ENCODE results near the gene NELFB. TPM values are rescaled to one million over a fixed set of nuclear protein-coding genes. Genes with fewer than 3 reads are reported as not detected.
"Not testable (repeated sequence)": the region's sequence is repeated elsewhere in the genome, so short reads cannot be mapped to it uniquely, and the experiment has no call there.

The NELFB gene
- total and polyA plus RNA-seq, 5 donors from 2014 or later: 22.3 to 46.4 (median 24.1) TPM

DNA sequence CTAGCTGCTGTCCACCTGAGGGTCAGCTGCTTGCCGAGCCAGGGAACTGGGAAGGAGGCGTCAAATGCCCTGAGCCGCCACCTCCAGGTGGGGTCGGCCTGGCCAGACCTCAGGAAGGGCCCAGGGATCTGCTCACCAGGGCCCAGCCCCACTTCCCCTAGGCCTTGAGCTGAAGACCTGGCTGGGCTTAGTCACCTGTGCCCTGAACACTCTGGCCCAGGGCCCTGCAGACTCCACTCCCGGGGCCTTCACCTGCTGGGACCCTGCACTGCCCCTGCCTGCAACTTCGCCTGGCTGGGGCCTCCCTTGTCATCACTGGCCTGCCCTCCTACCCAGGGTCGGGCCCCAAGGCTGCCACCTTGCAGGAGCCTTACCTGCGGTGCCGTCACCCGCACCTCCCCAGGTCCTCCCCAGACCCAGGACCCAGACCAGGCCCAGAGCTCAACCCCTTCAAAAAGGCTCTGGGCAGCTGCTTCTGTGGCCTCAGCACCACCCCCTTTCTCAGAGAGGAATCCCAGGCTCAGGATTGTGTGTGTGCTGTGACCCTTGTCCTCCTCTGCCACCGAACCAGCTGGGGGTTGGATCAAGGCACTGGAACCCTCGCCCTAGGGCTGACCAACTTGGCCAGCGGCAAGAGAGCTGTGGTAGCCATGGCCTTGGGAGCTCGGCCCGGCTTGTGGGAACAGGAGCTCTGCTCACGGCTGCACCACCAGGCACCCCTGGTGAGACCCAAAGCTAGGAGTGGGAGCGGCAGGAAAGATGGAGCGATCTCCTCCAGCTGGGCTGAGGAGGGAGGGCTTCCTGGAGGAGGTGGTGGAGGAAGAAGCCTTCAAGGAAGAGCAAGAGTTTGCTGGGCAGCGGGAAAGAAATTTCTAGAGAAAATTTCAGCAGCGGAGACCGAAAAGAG is 1.2 kb upstream of the NELFB start:
- Histone ChIP-seq H3K36me3 (ENCODE audit: control insufficient read depth, insufficient read depth, low read length) (peaks cover 8% of the 10 kb centered on the region), H3K4me3 (ENCODE audit: low read depth, low read length) (no peak overlapping the region), H3K27ac (ENCODE audit: insufficient read depth, low read length, poor library complexity, severe bottlenecking) (no peak overlapping the region), H3K4me1 (ENCODE audit: control insufficient read depth, insufficient read depth, low read length, poor library complexity, severe bottlenecking) (peaks cover 27% of the 10 kb centered on the region), H3K9me3 (ENCODE audit: control insufficient read depth in 2 of 2, low read length in 2 of 2) (no peaks in the 10 kb centered on the region), H3K27me3 (ENCODE audit: control insufficient read depth, insufficient read depth, low read length) (no peaks in the 10 kb centered on the region)
- Mint-ChIP-seq H3K27ac (peak overlapping the region in 1 of 3 donors; percentile 46), H3K27me3 (no peaks in the 10 kb centered on the region), H3K9me3 (no peaks in the 10 kb centered on the region), H3K36me3 (peaks cover 2% of the 10 kb centered on the region), H3K4me1 (peaks cover 0 to 23% (median 3%) of the 10 kb centered on the region in 4 donors), H3K4me3 (peak overlapping the region; percentile 77 to 96 (median 88))
- DNase-seq: no peak
- no peak for ATAC-seq (ENCODE audit: low read depth in 2 of 2)

DNA sequence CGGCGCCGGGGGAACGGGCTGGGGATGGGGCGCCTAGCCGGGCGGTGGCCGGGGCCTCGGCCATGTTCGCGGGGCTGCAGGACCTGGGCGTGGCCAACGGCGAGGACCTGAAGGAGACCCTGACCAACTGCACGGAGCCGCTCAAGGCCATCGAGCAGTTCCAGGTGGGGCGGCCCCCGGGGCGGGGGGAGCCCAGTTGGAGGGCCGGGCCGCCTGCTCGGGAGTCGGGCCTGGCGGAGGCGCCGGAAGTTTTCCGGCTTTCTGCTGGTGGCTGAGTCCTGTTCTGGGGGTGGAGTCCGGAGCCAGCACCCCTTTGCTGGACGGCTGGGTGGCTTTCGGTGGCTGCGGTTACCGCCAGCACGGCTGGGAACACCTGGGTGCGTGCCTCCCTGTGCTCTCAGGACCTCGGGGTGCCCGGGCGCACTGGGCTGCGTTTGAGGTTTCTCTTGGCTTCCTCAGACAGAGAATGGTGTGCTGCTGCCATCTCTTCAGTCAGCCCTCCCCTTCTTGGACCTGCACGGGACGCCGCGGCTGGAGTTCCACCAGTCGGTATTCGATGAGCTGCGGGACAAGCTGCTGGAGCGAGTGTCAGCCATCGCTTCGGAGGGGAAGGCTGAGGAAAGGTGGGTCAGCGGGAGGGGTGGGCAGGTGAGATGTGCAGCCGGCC is 454 bp downstream of the NELFB start:
- Mint-ChIP-seq H3K27me3 (no peaks in the 10 kb centered on the region), H3K9me3 (no peaks in the 10 kb centered on the region), H3K27ac (peak overlapping the region; percentile 67 to 76 (median 76)), H3K4me3 (peak overlapping the region; percentile 84 to 97 (median 91)), H3K36me3 (peaks cover 7% of the 10 kb centered on the region), H3K4me1 (peaks cover 0 to 26% (median 3%) of the 10 kb centered on the region in 4 donors)
- Histone ChIP-seq H3K9me3 (ENCODE audit: control insufficient read depth in 2 of 2, low read length in 2 of 2) (no peaks in the 10 kb centered on the region), H3K4me3 (ENCODE audit: low read depth, low read length) (peak overlapping the region; percentile 53), H3K27ac (ENCODE audit: insufficient read depth, low read length, poor library complexity, severe bottlenecking) (peak overlapping the region; percentile 63), H3K4me1 (ENCODE audit: control insufficient read depth, insufficient read depth, low read length, poor library complexity, severe bottlenecking) (peaks cover 27% of the 10 kb centered on the region), H3K27me3 (ENCODE audit: control insufficient read depth, insufficient read depth, low read length) (no peaks in the 10 kb centered on the region), H3K36me3 (ENCODE audit: control insufficient read depth, insufficient read depth, low read length) (peaks cover 12% of the 10 kb centered on the region)
- ATAC-seq (ENCODE audit: low read depth in 2 of 2) (no peak), DNase-seq (peak in 1 of 3 donors; percentile 50)

DNA sequence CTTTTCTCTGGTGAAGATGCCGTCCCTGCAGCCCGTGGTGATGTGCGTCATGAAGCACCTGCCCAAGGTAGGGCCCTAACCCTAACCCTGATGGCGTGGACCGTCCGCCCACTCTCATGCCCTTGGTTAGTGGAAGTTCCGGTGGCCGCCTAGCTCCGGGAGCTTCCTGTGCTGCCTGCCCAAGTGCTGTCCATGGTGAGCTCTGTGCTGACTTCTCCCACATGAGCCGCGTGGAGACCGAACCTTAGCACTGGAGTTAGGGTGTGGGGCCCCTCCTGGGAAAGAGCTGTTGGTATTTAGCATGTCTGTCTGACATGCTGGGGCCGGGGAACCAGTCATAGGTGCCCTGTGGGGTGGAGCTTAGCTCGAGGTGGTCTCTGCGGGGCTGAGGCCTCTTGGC is 1.2 kb downstream of the NELFB start:
- ATAC-seq (ENCODE audit: low read depth in 2 of 2) (no peak), DNase-seq (no peak)
- H3K27me3 Mint-ChIP-seq: no peaks in the 10 kb centered on the region
- no peaks in the 10 kb centered on the region for H3K9me3 Mint-ChIP-seq
- peaks cover 27% of the 10 kb centered on the region for H3K4me1 ChIP-seq (ENCODE audit: control insufficient read depth, insufficient read depth, low read length, poor library complexity, severe bottlenecking)
- peak overlapping the region; percentile 53 for H3K4me3 ChIP-seq (ENCODE audit: low read depth, low read length)
- H3K27me3 ChIP-seq (ENCODE audit: control insufficient read depth, insufficient read depth, low read length): no peaks in the 10 kb centered on the region
- peaks cover 7% of the 10 kb centered on the region for H3K36me3 Mint-ChIP-seq
- H3K27ac ChIP-seq (ENCODE audit: insufficient read depth, low read length, poor library complexity, severe bottlenecking): no peak overlapping the region
- H3K36me3 ChIP-seq (ENCODE audit: control insufficient read depth, insufficient read depth, low read length): peaks cover 12% of the 10 kb centered on the region
- peaks cover 0 to 26% (median 3%) of the 10 kb centered on the region in 4 donors for H3K4me1 Mint-ChIP-seq
- H3K9me3 ChIP-seq (ENCODE audit: control insufficient read depth in 2 of 2, low read length in 2 of 2): no peaks in the 10 kb centered on the region
- peak overlapping the region; percentile 18 to 92 (median 85) for H3K4me3 Mint-ChIP-seq
- H3K27ac Mint-ChIP-seq: peak overlapping the region in 1 of 3 donors; percentile 67

DNA sequence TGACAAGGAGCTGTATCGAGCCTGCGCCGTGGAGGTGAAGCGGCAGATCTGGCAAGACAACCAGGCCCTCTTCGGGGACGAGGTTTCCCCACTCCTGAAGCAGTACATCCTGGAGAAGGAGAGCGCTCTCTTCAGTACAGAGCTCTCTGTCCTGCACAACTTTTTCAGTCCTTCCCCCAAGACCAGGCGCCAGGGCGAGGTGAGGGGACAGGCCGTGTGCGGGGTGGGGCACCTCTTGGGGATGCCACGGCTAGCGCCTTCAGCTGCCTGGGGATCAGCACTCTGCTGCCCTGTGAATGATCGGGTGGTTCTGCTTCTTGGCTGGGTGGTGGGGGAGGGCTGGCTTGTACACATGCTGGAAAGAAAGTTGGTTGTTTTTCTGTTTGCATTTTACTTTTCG is 1.7 kb downstream of the NELFB start:
- Histone ChIP-seq H3K9me3 (ENCODE audit: control insufficient read depth in 2 of 2, low read length in 2 of 2) (no peaks in the 10 kb centered on the region), H3K27ac (ENCODE audit: insufficient read depth, low read length, poor library complexity, severe bottlenecking) (no peak overlapping the region), H3K27me3 (ENCODE audit: control insufficient read depth, insufficient read depth, low read length) (no peaks in the 10 kb centered on the region), H3K4me3 (ENCODE audit: low read depth, low read length) (no peak overlapping the region), H3K4me1 (ENCODE audit: control insufficient read depth, insufficient read depth, low read length, poor library complexity, severe bottlenecking) (peaks cover 27% of the 10 kb centered on the region), H3K36me3 (ENCODE audit: control insufficient read depth, insufficient read depth, low read length) (peaks cover 12% of the 10 kb centered on the region)
- H3K9me3 Mint-ChIP-seq: no peaks in the 10 kb centered on the region
- peak overlapping the region in 1 of 3 donors; percentile 11 for H3K27ac Mint-ChIP-seq
- peak overlapping the region; percentile 18 to 92 (median 85) for H3K4me3 Mint-ChIP-seq
- H3K27me3 Mint-ChIP-seq: no peaks in the 10 kb centered on the region
- DNase-seq (no peak), ATAC-seq (ENCODE audit: low read depth in 2 of 2) (no peak)
- peaks cover 11% of the 10 kb centered on the region for H3K36me3 Mint-ChIP-seq
- H3K4me1 Mint-ChIP-seq: peaks cover 0 to 30% (median 4%) of the 10 kb centered on the region in 4 donors

DNA sequence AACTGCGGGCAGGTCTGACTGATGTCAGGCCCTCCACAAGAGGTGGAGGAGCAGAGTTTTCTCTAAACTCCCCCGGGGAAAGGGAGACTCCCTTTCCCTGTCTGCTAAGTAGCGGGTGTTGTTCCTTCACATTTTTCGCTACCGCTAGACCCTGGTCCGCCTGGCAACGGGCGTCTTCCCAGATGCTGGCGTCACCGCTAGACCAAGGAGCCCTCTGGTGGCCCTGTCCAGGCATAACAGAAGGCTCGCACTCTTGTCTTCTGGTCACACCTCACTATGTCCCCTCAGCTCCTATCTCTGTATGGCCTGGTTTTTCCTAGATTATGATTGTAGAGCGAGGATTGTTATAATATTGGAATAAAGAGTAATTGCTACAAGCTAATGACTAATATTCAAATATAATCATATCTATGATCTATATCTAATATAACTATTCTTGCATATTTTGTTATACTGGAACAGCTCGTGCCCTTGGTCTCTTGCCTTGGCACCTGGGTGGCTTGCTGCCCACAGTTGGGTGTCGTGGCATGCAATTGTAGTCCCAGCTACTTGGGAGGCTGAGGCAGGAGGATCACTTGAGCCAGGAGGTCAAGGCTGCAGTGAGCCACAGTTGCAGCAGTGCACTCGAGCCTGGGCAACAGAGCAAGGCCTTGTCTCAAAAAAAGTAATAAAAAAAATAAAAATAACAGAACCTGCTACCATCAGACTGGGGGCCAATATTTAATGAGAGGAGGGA is 7.2 kb downstream of the NELFB start:
- H3K4me1 ChIP-seq (ENCODE audit: control insufficient read depth, insufficient read depth, low read length, poor library complexity, severe bottlenecking); H3K9me3 Mint-ChIP-seq; H3K27me3 ChIP-seq (ENCODE audit: control insufficient read depth, insufficient read depth, low read length); DNase-seq; H3K9me3 ChIP-seq (ENCODE audit: control insufficient read depth in 2 of 2, low read length in 2 of 2); ATAC-seq (ENCODE audit: low read depth in 2 of 2); H3K27ac ChIP-seq (ENCODE audit: insufficient read depth, low read length, poor library complexity, severe bottlenecking); H3K4me3 Mint-ChIP-seq; H3K4me1 Mint-ChIP-seq; H3K27ac Mint-ChIP-seq; H3K4me3 ChIP-seq (ENCODE audit: low read depth, low read length); H3K27me3 Mint-ChIP-seq: not testable (repeated sequence)
- H3K36me3 ChIP-seq (ENCODE audit: control insufficient read depth, insufficient read depth, low read length): peaks cover 30% of the 10 kb centered on the region
- H3K36me3 Mint-ChIP-seq: peaks cover 12% of the 10 kb centered on the region

DNA sequence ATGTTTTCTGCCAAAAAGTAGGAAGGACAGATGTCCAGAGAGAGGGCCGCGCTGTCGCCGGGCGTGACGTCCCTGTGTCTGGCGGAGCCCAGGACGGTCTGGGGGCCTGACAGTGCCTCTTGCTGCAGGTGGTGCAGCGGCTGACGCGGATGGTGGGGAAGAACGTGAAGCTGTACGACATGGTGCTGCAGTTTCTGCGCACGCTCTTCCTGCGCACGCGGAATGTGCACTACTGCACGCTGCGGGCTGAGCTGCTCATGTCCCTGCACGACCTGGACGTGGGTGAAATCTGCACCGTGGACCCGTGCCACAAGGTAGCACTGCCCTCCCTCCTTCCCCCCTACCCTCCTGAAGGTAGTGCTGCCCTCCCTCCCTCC is 7.8 kb downstream of the NELFB start:
- Mint-ChIP-seq H3K4me3 (no peak overlapping the region), H3K4me1 (peaks cover 0 to 10% (median 1%) of the 10 kb centered on the region in 4 donors), H3K36me3 (peaks cover 12% of the 10 kb centered on the region), H3K27me3 (no peaks in the 10 kb centered on the region), H3K9me3 (no peaks in the 10 kb centered on the region), H3K27ac (no peak overlapping the region)
- H3K9me3 ChIP-seq (ENCODE audit: control insufficient read depth in 2 of 2, low read length in 2 of 2): no peaks in the 10 kb centered on the region
- DNase-seq (no peak), ATAC-seq (ENCODE audit: low read depth in 2 of 2) (no peak)
- H3K27me3 ChIP-seq (ENCODE audit: control insufficient read depth, insufficient read depth, low read length): no peaks in the 10 kb centered on the region
- H3K4me1 ChIP-seq (ENCODE audit: control insufficient read depth, insufficient read depth, low read length, poor library complexity, severe bottlenecking): no peaks in the 10 kb centered on the region
- no peak overlapping the region for H3K4me3 ChIP-seq (ENCODE audit: low read depth, low read length)
- H3K27ac ChIP-seq (ENCODE audit: insufficient read depth, low read length, poor library complexity, severe bottlenecking): no peak overlapping the region
- H3K36me3 ChIP-seq (ENCODE audit: control insufficient read depth, insufficient read depth, low read length): peaks cover 30% of the 10 kb centered on the region

DNA sequence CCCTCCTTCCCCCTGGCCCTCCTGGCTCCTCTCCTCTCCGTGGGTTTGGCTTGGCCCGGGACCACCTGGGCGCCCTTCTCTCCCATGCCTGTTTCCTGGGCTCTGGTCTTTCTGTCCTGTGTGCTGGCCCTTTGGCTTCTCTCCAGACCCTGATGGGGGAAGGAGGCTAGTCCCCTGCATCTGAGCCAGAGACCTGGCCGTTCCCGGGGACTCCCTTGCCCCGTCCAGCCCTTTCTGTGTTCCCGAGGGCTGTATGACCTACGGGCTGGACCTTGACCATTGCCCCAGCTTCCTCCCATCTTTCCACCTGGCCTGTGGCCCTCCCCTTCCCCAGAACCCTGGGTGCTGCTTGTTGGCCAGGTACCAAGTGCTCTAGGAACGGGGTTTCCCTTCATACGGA is 8.4 kb downstream of the NELFB start:
- Histone ChIP-seq H3K4me1 (ENCODE audit: control insufficient read depth, insufficient read depth, low read length, poor library complexity, severe bottlenecking) (no peaks in the 10 kb centered on the region), H3K27ac (ENCODE audit: insufficient read depth, low read length, poor library complexity, severe bottlenecking) (no peak overlapping the region), H3K36me3 (ENCODE audit: control insufficient read depth, insufficient read depth, low read length) (peaks cover 30% of the 10 kb centered on the region), H3K9me3 (ENCODE audit: control insufficient read depth in 2 of 2, low read length in 2 of 2) (no peaks in the 10 kb centered on the region), H3K4me3 (ENCODE audit: low read depth, low read length) (no peak overlapping the region), H3K27me3 (ENCODE audit: control insufficient read depth, insufficient read depth, low read length) (no peaks in the 10 kb centered on the region)
- H3K4me1 Mint-ChIP-seq: peaks cover 0 to 11% (median 1%) of the 10 kb centered on the region in 4 donors
- no peak for ATAC-seq (ENCODE audit: low read depth in 2 of 2)
- no peaks in the 10 kb centered on the region for H3K27me3 Mint-ChIP-seq
- H3K36me3 Mint-ChIP-seq: peaks cover 13% of the 10 kb centered on the region
- H3K4me3 Mint-ChIP-seq: no peak overlapping the region
- H3K9me3 Mint-ChIP-seq: no peaks in the 10 kb centered on the region
- H3K27ac Mint-ChIP-seq: no peak overlapping the region
- DNase-seq: no peak
